Measurements from ENCODE around the gene GOPC. TPM values are rescaled to one million over a fixed set of nuclear protein-coding genes. Genes with fewer than 3 reads are reported as not detected.
A peak's percentile ranks its signal among the peaks of the same experiment; 100 is the strongest.

Gene GOPC
- total and polyA plus RNA-seq, 2 of the 13 experiments (the other 11 are each of a cell fraction or from before 2014, with no cell fraction given): 20.9 to 41.5 TPM

DNA sequence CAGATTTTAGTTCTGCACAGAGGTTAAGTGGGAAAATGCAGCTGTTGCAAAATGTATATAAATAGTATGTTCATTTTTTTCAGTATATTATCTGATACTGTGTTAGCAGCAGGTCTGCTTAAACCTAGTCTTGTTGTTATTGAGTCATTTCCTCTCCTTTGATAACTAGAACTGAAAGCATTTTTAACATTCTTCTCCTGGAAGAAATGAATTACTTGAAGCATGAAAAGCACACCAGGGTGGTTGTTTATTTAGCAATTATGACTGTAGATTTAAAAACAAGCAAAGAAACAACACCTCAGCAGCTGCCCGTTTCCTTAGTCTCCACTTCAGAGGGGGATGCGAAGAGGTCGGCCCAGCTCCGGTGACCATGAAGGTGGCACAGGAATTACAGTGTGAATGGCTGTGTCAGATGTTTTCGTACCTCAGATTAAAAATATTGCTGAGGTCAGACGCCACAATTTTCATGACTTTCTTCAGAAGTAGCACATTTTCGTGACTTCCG, 53.5 kb downstream of the GOPC start (continued):
- TF ChIP-seq, protein P1, sequence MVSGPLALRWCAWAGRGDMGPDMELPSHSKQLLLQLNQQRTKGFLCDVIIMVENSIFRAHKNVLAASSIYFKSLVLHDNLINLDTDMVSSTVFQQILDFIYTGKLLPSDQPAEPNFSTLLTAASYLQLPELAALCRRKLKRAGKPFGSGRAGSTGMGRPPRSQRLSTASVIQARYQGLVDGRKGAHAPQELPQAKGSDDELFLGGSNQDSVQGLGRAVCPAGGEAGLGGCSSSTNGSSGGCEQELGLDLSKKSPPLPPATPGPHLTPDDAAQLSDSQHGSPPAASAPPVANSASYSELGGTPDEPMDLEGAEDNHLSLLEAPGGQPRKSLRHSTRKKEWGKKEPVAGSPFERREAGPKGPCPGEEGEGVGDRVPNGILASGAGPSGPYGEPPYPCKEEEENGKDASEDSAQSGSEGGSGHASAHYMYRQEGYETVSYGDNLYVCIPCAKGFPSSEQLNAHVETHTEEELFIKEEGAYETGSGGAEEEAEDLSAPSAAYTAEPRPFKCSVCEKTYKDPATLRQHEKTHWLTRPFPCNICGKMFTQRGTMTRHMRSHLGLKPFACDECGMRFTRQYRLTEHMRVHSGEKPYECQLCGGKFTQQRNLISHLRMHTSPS (CRISPR knock-in tag; IDR thresholded peaks at IDR 0.05; ENCODE audit: low read depth): no peak
- TF ChIP-seq REL (CRISPR knock-in tag; conservative IDR thresholded peaks at IDR 0.05) (no peak), KAT8 (CRISPR knock-in tag; IDR thresholded peaks at IDR 0.05) (no peak), MNT (IDR thresholded peaks at IDR 0.05) (no peak), NFAT5 (CRISPR knock-in tag; IDR thresholded peaks at IDR 0.05) (no peak), PITX1 (CRISPR knock-in tag; IDR thresholded peaks at IDR 0.05) (no peak), ISL2 (CRISPR knock-in tag; IDR thresholded peaks at IDR 0.05) (peak; percentile 37; the same call in 1 of the 2 replicates), FOSL2 (CRISPR knock-in tag; IDR thresholded peaks at IDR 0.05) (peak; percentile 47), ETV6 (CRISPR knock-in tag; conservative IDR thresholded peaks at IDR 0.05) (no peak), FOXA3 (CRISPR knock-in tag; IDR thresholded peaks at IDR 0.05) (peak; percentile 44; the same call in 1 of the 2 replicates), GABPA (IDR thresholded peaks at IDR 0.05; ENCODE audit: low read depth, low read length) (no peak), GABPA (CRISPR knock-in tag; IDR thresholded peaks at IDR 0.05; ENCODE audit: low read depth) (peak; percentile 9; the same call in 1 of the 2 replicates), FOXP4 (CRISPR knock-in tag; IDR thresholded peaks at IDR 0.05) (no peak), ZNF468 (CRISPR knock-in tag; IDR thresholded peaks at IDR 0.05) (no peak), TBX3 (IDR thresholded peaks at IDR 0.05; ENCODE audit: borderline replicate concordance) (no peak)
- TF ChIP-seq, protein P2, sequence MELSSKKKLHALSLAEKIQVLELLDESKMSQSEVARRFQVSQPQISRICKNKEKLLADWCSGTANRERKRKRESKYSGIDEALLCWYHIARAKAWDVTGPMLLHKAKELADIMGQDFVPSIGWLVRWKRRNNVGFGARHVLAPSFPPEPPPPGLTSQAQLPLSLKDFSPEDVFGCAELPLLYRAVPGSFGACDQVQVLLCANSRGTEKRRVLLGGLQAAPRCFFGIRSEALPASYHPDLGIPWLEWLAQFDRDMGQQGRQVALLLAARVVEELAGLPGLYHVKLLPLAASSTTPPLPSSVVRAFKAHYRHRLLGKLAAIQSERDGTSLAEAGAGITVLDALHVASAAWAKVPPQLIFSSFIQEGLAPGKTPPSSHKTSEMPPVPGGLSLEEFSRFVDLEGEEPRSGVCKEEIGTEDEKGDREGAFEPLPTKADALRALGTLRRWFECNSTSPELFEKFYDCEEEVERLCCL (CRISPR knock-in tag; IDR thresholded peaks at IDR 0.05; ENCODE audit: borderline replicate concordance): no peak
